K562 (cell line): ENCODE measurements around the gene RHEX. TPM values are rescaled to one million over a fixed set of nuclear protein-coding genes. Genes with fewer than 3 reads are reported as not detected.

Source experiments
- ATAC-seq: fragments of 200-7000 bp; cut with Tn5 transposase; 3 replicates; pipeline ENCODE4 v1.9.1; 2020; ENCODE audit warnings: moderate library complexity
- BruUV-seq: library from RNA; stranded (reverse); fragments of 400-500 nt; replicated peaks from 2 replicates; lab custom pipeline; 2021; lab: Mats Ljungman, UMichigan
- CTCF ChIA-PET: fragments of 300-600 bp; formaldehyde crosslinking; extraction: SDS; loops from one replicate; lab custom pipeline; 2021; ENCODE audit warnings: low intra/inter-chr PET ratio; lab: Yijun Ruan, JAX
- POLR2A ChIA-PET: fragments of 300-600, 350-650 bp; sonication (Branson Sonifier 250); formaldehyde crosslinking; extraction: SDS; loops from one replicate; lab custom pipeline; 2021; ENCODE audit warnings: antibody characterized with exemption, inconsistent platforms; lab: Yijun Ruan, JAX
- DNase-seq, 4 experiments: peaks; one replicate each; pipeline versions ENCODE4 v3.0.0 to v3.0.0-alpha.2; 2011 to 2018; ENCODE audit warnings: low spot score in 3 of 4, mixed read lengths in 3 of 4; ENCODE audit errors: extremely low read depth in 1 of 4
- FAIRE-seq: peaks from 2 replicates; lab custom pipeline; 2011; peaks lifted over from hg19 to GRCh38; lab: Jason Lieb, UNC
- H2AFZ ChIP-seq: 2 replicates; pipeline ENCODE4 v1.6.0; 2011; ENCODE audit warnings: low read depth, low read length, control low read depth, inconsistent platforms
- H3K27ac ChIP-seq: fragments of 200-600 bp; 3 replicates; pipeline ENCODE4 v1.8.0; 2011; ENCODE audit warnings: low read depth, mild to moderate bottlenecking, control low read depth, inconsistent platforms, low read length, moderate library complexity, mixed read lengths; ENCODE audit errors: extremely low read depth
- H3K27me3 ChIP-seq, 2 experiments: fragments of 300-600 bp in 1 of 2; 2 replicates in 1 of 2; 3 replicates in 1 of 2; pipeline versions ENCODE4 v1.6.0 to v1.8.0; 2011; ENCODE audit warnings: inconsistent platforms in 2 of 2, low read length in 2 of 2, mild to moderate bottlenecking in 1 of 2, mixed read lengths in 1 of 2, moderate library complexity in 1 of 2; ENCODE audit not compliant: control insufficient read depth in 2 of 2, insufficient read depth in 2 of 2
- H3K36me3 ChIP-seq: fragments of 300-600 bp; 3 replicates; pipeline ENCODE4 v1.8.0; 2011; ENCODE audit warnings: mild to moderate bottlenecking, low read length, inconsistent platforms; ENCODE audit not compliant: control insufficient read depth, insufficient read depth
- H3K4me1 ChIP-seq, 2 experiments: fragments of 200-600 bp in 1 of 2; replicated peaks in 1 of 2; 2 replicates in 1 of 2; 3 replicates in 1 of 2; pipeline versions ENCODE4 v1.5.1 to v1.8.0; 2011; ENCODE audit warnings: inconsistent platforms in 2 of 2, low read length in 2 of 2, mild to moderate bottlenecking in 1 of 2, mixed read lengths in 1 of 2, moderate library complexity in 1 of 2; ENCODE audit not compliant: control insufficient read depth in 2 of 2, insufficient read depth in 2 of 2
- H3K4me2 ChIP-seq: 2 replicates; pipeline ENCODE4 v1.6.1; 2011; ENCODE audit warnings: low read length, control low read depth, inconsistent platforms, mixed read lengths; ENCODE audit not compliant: insufficient read depth
- H3K4me3 ChIP-seq: fragments of 200-600 bp; sonication (generic), shearing (Covaris generic); 2 replicates; pipeline ENCODE4 v1.5.1; 2016; ENCODE audit warnings: control low read depth, inconsistent platforms
- H3K79me2 ChIP-seq: fragments of 200-600 bp; 3 replicates; pipeline ENCODE4 v1.8.0; 2011; ENCODE audit warnings: low read length, inconsistent platforms; ENCODE audit not compliant: control insufficient read depth, insufficient read depth
- H3K9ac ChIP-seq, 2 experiments: 2 replicates each; pipeline versions ENCODE4 v1.6.0 to v1.6.1; 2011; ENCODE audit warnings: low read depth in 2 of 2, low read length in 2 of 2, control low read depth in 1 of 2, inconsistent platforms in 1 of 2, mild to moderate bottlenecking in 1 of 2, mixed read lengths in 1 of 2; ENCODE audit not compliant: insufficient read depth in 1 of 2
- H3K9me1 ChIP-seq: one replicate; pipeline ENCODE4 v1.6.0; 2011; ENCODE audit warnings: inconsistent platforms, mild to moderate bottlenecking, low read length, moderate library complexity; ENCODE audit not compliant: control insufficient read depth, insufficient read depth
- H3K9me3 ChIP-seq: replicated peaks from 2 replicates; pipeline ENCODE4 v1.5.1; 2011; ENCODE audit warnings: low read depth, low read length, inconsistent platforms; ENCODE audit not compliant: control insufficient read depth, insufficient read depth
- H4K20me1 ChIP-seq: replicated peaks from 2 replicates; pipeline ENCODE4 v1.6.1; 2011; ENCODE audit warnings: low read length, inconsistent platforms, mixed read lengths; ENCODE audit not compliant: control insufficient read depth, insufficient read depth
- CCAR2 ChIP-seq: fragments of 200-400 bp; formaldehyde crosslinking; IDR thresholded peaks from 2 replicates; pipeline ENCODE4 v1.6.1; 2017; ENCODE audit warnings: mild to moderate bottlenecking, low read depth, low read length
- HDAC2 ChIP-seq: fragments of 450-650 bp; IDR thresholded peaks from 2 replicates; pipeline ENCODE4 v1.6.1; 2016; ENCODE audit warnings: mild to moderate bottlenecking
- WGBS: fragments of 100-300 bp; shearing (Covaris generic); methylation state at CpG from one replicate; pipeline ENCODE4 v1.1.6; 2016; ENCODE audit warnings: low coverage, mixed read lengths; ENCODE audit not compliant: insufficient coverage; ENCODE audit errors: missing lambda C conversion rate; 5-methylcytosine and 5-hydroxymethylcytosine counted together
- in situ Hi-C: fragments of 300-500 bp; cut with MboI; formaldehyde crosslinking; loops from 4 replicates; pipeline ENCODE4 v1.15.0; 2018; ENCODE audit warnings: inconsistent platforms, mixed read lengths
- intact Hi-C: fragments of 100-400 bp; cut with micrococcal nuclease; formaldehyde crosslinking; loops from 2 replicates; pipeline ENCODE4 v1.14.2; 2022
- polyA plus RNA-seq, 8 experiments: library from polyadenylated mRNA; depleted of rRNA in 4 of 8; stranded (reverse) in 5 of 8; unstranded in 3 of 8; fragments of >200 nt; fragmentation: Nextera tagmentation in 2 of 8; fragmentation: Illumina TruSeq in 1 of 8; extraction: Ambion mirVana in 2 of 8; extraction: Trizol in 1 of 8; gene quantifications; 2 replicates each; pipeline versions ENCODE4 v1.2.1 to v1.2.3, GENCODE V29; 2011 to 2014; ENCODE audit warnings: inconsistent platforms in 1 of 8, missing spikeins in 1 of 8
- total RNA-seq, 7 experiments: library from RNA; depleted of rRNA in 6 of 7; stranded (reverse); fragments of >200 nt in 6 of 7; fragmentation: Illumina TruSeq in 2 of 7; extraction: Trizol in 2 of 7; gene quantifications; 2 replicates each; pipeline versions ENCODE4 v1.2.1 to v1.2.3, GENCODE V29; 2011 to 2021; ENCODE audit warnings: low replicate concordance in 1 of 7
- TF ChIP-seq, protein P1 (sequence below): IDR thresholded peaks from 3 replicates; pipeline ENCODE4 v1.6.1; 2011; ENCODE audit warnings: borderline replicate concordance, mild to moderate bottlenecking, moderate library complexity; ENCODE audit not compliant: insufficient read length; ENCODE audit errors: extremely low read depth
- TF ChIP-seq, protein P2 (sequence below): sonication (generic); formaldehyde crosslinking; IDR thresholded peaks from 2 replicates; pipeline ENCODE4 v1.8.0; 2022; ENCODE audit warnings: mild to moderate bottlenecking, missing genetic modification reagents, borderline replicate concordance
- TF ChIP-seq, protein P3 (sequence below), 2 experiments: IDR thresholded peaks in 1 of 2; conservative IDR thresholded peaks in 1 of 2; 2 replicates each; pipeline ENCODE4 v1.6.1; 2016; ENCODE audit warnings: low read depth in 2 of 2, mild to moderate bottlenecking in 1 of 2, missing compliant biosample characterization in 1 of 2, missing genetic modification characterization in 1 of 2, moderate library complexity in 1 of 2

RHEX gene
- total and polyA plus RNA-seq, 9 of the 15 experiments (the other 6 are each of a cell fraction or from before 2014, with no cell fraction given) = not detected

DNA sequence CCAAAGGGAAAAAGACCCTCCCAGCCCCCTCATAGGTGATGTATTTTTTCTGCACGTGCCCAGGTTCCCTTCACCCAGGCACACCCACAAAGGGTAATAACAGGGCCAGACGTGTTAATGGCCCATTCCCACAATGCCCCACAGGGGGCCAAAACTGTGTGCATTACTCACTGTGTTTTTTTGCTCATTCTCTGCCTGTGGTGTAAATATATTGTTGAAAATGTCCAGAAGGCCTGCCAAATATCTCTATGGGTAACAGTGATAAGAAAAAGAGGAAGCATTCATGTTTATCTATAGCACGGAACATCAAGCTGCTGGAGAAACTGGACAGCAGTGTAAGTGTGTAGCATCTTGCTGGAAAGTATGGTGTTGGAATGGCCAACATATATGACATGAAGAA, 21.9 kb downstream of the RHEX start (continued):
- TF ChIP-seq, protein P1, sequence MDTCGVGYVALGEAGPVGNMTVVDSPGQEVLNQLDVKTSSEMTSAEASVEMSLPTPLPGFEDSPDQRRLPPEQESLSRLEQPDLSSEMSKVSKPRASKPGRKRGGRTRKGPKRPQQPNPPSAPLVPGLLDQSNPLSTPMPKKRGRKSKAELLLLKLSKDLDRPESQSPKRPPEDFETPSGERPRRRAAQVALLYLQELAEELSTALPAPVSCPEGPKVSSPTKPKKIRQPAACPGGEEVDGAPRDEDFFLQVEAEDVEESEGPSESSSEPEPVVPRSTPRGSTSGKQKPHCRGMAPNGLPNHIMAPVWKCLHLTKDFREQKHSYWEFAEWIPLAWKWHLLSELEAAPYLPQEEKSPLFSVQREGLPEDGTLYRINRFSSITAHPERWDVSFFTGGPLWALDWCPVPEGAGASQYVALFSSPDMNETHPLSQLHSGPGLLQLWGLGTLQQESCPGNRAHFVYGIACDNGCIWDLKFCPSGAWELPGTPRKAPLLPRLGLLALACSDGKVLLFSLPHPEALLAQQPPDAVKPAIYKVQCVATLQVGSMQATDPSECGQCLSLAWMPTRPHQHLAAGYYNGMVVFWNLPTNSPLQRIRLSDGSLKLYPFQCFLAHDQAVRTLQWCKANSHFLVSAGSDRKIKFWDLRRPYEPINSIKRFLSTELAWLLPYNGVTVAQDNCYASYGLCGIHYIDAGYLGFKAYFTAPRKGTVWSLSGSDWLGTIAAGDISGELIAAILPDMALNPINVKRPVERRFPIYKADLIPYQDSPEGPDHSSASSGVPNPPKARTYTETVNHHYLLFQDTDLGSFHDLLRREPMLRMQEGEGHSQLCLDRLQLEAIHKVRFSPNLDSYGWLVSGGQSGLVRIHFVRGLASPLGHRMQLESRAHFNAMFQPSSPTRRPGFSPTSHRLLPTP = no peak

DNA sequence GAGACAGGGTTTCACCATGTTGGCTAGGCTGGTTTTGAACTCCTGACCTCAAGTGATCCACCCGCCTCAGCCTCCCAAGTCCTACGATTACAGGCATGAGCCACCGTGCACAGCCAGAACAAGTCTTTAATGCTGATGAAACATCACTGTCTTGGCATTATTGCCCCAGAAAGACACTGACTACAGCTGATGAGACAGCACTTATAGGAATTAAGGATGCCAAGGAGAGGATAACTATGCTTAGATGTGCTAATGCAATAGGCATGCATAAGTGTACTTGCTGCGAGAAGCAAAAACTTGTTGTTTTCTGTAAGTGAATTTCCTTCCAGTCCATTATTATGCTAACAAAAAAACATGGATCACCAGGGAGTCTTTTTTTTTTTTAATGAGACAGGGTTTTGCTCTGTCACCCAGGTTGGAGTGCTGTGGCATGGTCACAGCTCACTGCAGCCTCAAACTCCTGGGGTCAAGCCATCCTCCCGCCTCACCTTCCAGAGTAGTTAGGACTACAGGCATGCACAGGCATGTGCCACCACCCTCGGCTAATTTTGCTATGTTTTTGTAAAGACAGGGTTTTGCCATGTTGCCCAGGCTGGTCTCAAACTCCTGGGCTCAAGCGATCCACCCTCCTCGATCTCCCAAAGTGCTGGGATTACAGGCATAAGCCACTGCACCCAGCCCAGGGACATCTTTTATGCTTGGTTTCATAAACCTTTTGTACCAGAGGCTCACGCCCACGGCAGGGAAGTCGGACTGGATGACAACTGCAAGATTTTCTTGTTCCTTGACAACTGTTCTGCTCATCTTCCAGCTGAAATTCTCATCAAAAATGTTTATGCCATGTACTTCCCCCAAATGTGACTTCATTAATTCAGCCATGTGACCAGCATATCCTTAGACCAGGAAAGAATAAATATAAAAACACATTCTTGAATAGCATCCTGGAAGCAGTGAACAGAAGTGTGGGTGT, 23.1 kb downstream of the RHEX start:
- Histone ChIP-seq H3K27ac (no peak overlapping the region), H3K36me3 (no peaks in the 10 kb centered on the region), H3K4me2 (no peak overlapping the region), H3K9me1 (no peaks in the 10 kb centered on the region), H3K27me3 (peaks cover 20 to 46% of the 10 kb centered on the region in 2 experiments), H2AFZ (no peak overlapping the region), H3K4me3 (no peak overlapping the region), H3K4me1 (peaks cover 0 to 8% of the 10 kb centered on the region in 2 experiments; a peak in 2 of 5 replicates), H4K20me1 (no peaks in the 10 kb centered on the region), H3K79me2 (no peaks in the 10 kb centered on the region), H3K9ac (no peak overlapping the region), H3K9me3 (no peaks in the 10 kb centered on the region)
- no TSS peak for BruUV-seq
- ATAC-seq (no peak), DNase-seq (no peak), FAIRE-seq (no peak)
- POLR2A ChIA-PET = interaction anchor here (1.9 kb wide), 1 partner anchor 16 kb away, joined by 4 read pairs; no protein-coding TSS in a partner anchor
- in situ Hi-C loops = no loop called here
- WGBS = 4% methylated on average over 11 of the region's 11 CpGs
- intact Hi-C loops = loop anchor here (1.0 kb wide), 1 partner anchor 30 kb away; no protein-coding TSS in a partner anchor
- CTCF ChIA-PET = no interaction called here
- TF ChIP-seq, protein P2, sequence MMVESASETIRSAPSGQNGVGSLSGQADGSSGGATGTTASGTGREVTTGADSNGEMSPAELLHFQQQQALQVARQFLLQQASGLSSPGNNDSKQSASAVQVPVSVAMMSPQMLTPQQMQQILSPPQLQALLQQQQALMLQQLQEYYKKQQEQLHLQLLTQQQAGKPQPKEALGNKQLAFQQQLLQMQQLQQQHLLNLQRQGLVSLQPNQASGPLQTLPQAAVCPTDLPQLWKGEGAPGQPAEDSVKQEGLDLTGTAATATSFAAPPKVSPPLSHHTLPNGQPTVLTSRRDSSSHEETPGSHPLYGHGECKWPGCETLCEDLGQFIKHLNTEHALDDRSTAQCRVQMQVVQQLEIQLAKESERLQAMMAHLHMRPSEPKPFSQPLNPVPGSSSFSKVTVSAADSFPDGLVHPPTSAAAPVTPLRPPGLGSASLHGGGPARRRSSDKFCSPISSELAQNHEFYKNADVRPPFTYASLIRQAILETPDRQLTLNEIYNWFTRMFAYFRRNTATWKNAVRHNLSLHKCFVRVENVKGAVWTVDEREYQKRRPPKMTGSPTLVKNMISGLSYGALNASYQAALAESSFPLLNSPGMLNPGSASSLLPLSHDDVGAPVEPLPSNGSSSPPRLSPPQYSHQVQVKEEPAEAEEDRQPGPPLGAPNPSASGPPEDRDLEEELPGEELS (CRISPR knock-in tag) = no peak
- TF ChIP-seq, protein P3, sequence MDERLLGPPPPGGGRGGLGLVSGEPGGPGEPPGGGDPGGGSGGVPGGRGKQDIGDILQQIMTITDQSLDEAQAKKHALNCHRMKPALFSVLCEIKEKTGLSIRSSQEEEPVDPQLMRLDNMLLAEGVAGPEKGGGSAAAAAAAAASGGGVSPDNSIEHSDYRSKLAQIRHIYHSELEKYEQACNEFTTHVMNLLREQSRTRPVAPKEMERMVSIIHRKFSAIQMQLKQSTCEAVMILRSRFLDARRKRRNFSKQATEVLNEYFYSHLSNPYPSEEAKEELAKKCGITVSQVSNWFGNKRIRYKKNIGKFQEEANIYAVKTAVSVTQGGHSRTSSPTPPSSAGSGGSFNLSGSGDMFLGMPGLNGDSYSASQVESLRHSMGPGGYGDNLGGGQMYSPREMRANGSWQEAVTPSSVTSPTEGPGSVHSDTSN (CRISPR knock-in tag; IDR thresholded peaks at IDR 0.05; ENCODE audit: low read depth) = no peak
- TF ChIP-seq, protein P3 (tag; conservative IDR thresholded peaks at IDR 0.05; ENCODE audit: low read depth) = no peak
- no peak for TF ChIP-seq HDAC2
- TF ChIP-seq CCAR2 = no peak
